Endodermal cell (in vitro differentiated cells): Measurements from ENCODE around the gene KCNQ2. TPM values are rescaled to one million over a fixed set of nuclear protein-coding genes. Genes with fewer than 3 reads are reported as not detected.
A peak's percentile ranks its signal among the peaks of the same experiment; 100 is the strongest.

Experiments used
- DNase-seq: peaks from one replicate; pipeline ENCODE4 v3.0.0-alpha.2; 2017
- H3K27ac ChIP-seq: 2 replicates; pipeline ENCODE4 v1.5.1; 2013; ENCODE audit warnings: mild to moderate bottlenecking, low read depth, low read length, moderate library complexity
- H3K27me3 ChIP-seq: 2 replicates; pipeline ENCODE4 v1.6.1; 2013; ENCODE audit warnings: mild to moderate bottlenecking, low read length, moderate library complexity; ENCODE audit not compliant: insufficient read depth, control insufficient read depth, poor library complexity, severe bottlenecking
- H3K36me3 ChIP-seq: 2 replicates; pipeline ENCODE4 v1.7.0; 2013; ENCODE audit warnings: mild to moderate bottlenecking, low read length, moderate library complexity; ENCODE audit not compliant: control insufficient read depth, insufficient read depth
- H3K4me1 ChIP-seq: one replicate; pipeline ENCODE4 v1.7.0; 2013; ENCODE audit warnings: low read length; ENCODE audit not compliant: control insufficient read depth, insufficient read depth
- H3K4me3 ChIP-seq: 2 replicates; pipeline ENCODE4 v1.5.1; 2013; ENCODE audit warnings: mild to moderate bottlenecking, low read length, moderate library complexity
- H3K9ac ChIP-seq: 2 replicates; pipeline ENCODE4 v1.6.1; 2013; ENCODE audit warnings: mild to moderate bottlenecking, low read length, moderate library complexity; ENCODE audit not compliant: poor library complexity, severe bottlenecking; ENCODE audit errors: extremely low read depth
- H3K9me3 ChIP-seq: 2 replicates; pipeline ENCODE4 v1.6.1; 2013; ENCODE audit warnings: mild to moderate bottlenecking, low read length, moderate library complexity; ENCODE audit not compliant: control insufficient read depth
- H3K27ac Mint-ChIP-seq: 2 replicates; pipeline ENCODE4 v1.8.0; 2020; ENCODE audit warnings: mixed read lengths
- H3K27me3 Mint-ChIP-seq: 2 replicates; pipeline ENCODE4 v1.8.0; 2021; ENCODE audit warnings: mild to moderate bottlenecking, mixed read lengths; ENCODE audit not compliant: insufficient read depth
- H3K36me3 Mint-ChIP-seq: 2 replicates; pipeline ENCODE4 v1.8.0; 2020; ENCODE audit warnings: low read depth, mixed read lengths
- H3K4me1 Mint-ChIP-seq: 2 replicates; pipeline ENCODE4 v1.8.0; 2020; ENCODE audit warnings: mixed read lengths
- H3K4me3 Mint-ChIP-seq: 2 replicates; pipeline ENCODE4 v1.8.0; 2020; ENCODE audit warnings: mild to moderate bottlenecking, moderate library complexity, mixed read lengths
- H3K9me3 Mint-ChIP-seq: 2 replicates; pipeline ENCODE4 v1.8.0; 2020; ENCODE audit warnings: mild to moderate bottlenecking, mixed read lengths
- CTCF ChIP-seq: fragments of 200-600 bp; sonication (generic); conservative IDR thresholded peaks from 2 replicates; pipeline ENCODE4 v1.5.0; 2021; ENCODE audit warnings: antibody characterized with exemption, mild to moderate bottlenecking
- WGBS, 2 experiments: methylation state at CpG; one replicate each; pipeline versions ENCODE4 v1.1.5 to v1.1.7; 2013; ENCODE audit warnings: missing lambda C conversion rate in 2 of 2, mixed read lengths in 1 of 2; ENCODE audit not compliant: insufficient coverage in 1 of 2, insufficient read length in 1 of 2; 5-methylcytosine and 5-hydroxymethylcytosine counted together
- total RNA-seq, 2 donors: library from RNA; stranded (reverse); fragmentation: NEBNext Ultra II Directional in 1 of 2; extraction: Animal tissue kit (Norgen Biotek cat#: 25700) in 1 of 2; gene quantifications; 2 replicates in 1 of 2; 3 replicates in 1 of 2; pipeline ENCODE4 v1.2.1, GENCODE V29; 2021

KCNQ2 gene
- total RNA-seq, 2 donors from 2014 or later = 36.4 to 62.8 TPM

- Mint-ChIP-seq H3K27me3 (no peaks in the 10 kb centered on the region), H3K27ac (no peak overlapping the region)
- WGBS, 2 experiments = 94% methylated on average over 20 to 22 of the region's 22 CpGs
Measured at GRCh38 chr20:63394920-63395455, 77.5 kb downstream of the KCNQ2 start.

GRCh38 chr20:63394069-63394919 lies 78.2 kb downstream of the KCNQ2 start:
- H3K27me3 ChIP-seq = no peaks in the 10 kb centered on the region
- H3K4me1 ChIP-seq = no peaks in the 10 kb centered on the region
- H3K9ac ChIP-seq = no peak overlapping the region
- no peaks in the 10 kb centered on the region for H3K36me3 ChIP-seq
- WGBS, 2 experiments = 50 to 60% methylated on average over 20 to 32 of the region's 32 CpGs
- H3K9me3 ChIP-seq = no peaks in the 10 kb centered on the region
- Mint-ChIP-seq H3K27me3 (no peaks in the 10 kb centered on the region), H3K36me3 (no peaks in the 10 kb centered on the region), H3K9me3 (peaks cover 3% of the 10 kb centered on the region), H3K27ac (no peak overlapping the region), H3K4me1 (no peaks in the 10 kb centered on the region), H3K4me3 (no peak overlapping the region)
- TF ChIP-seq CTCF = no peak
- H3K4me3 ChIP-seq = no peak overlapping the region
- no peak overlapping the region for H3K27ac ChIP-seq
- peak; percentile 80 for DNase-seq

More at GRCh38 chr20:63394920-63395455, 77.5 kb downstream of the KCNQ2 start:
- no peak for TF ChIP-seq CTCF
- H3K27ac ChIP-seq = no peak overlapping the region
- H3K9ac ChIP-seq = no peak overlapping the region
- Mint-ChIP-seq H3K4me1 (no peaks in the 10 kb centered on the region), H3K9me3 (peaks cover 3% of the 10 kb centered on the region), H3K36me3 (no peaks in the 10 kb centered on the region), H3K4me3 (no peak overlapping the region)
- no peaks in the 10 kb centered on the region for H3K27me3 ChIP-seq
- H3K36me3 ChIP-seq = no peaks in the 10 kb centered on the region
- H3K4me1 ChIP-seq = no peaks in the 10 kb centered on the region
- H3K9me3 ChIP-seq = no peaks in the 10 kb centered on the region
- no peak overlapping the region for H3K4me3 ChIP-seq
- DNase-seq = no peak

- TF ChIP-seq CTCF = no peak
- Histone ChIP-seq H3K4me1 (no peaks in the 10 kb centered on the region), H3K9ac (no peak overlapping the region), H3K36me3 (no peaks in the 10 kb centered on the region), H3K27ac (no peak overlapping the region), H3K27me3 (no peaks in the 10 kb centered on the region), H3K9me3 (no peaks in the 10 kb centered on the region), H3K4me3 (no peak overlapping the region)
- no peaks in the 10 kb centered on the region for H3K27me3 Mint-ChIP-seq
- WGBS, 2 experiments = 89 to 90% methylated on average over 12 to 17 of the region's 17 CpGs
- no peak overlapping the region for H3K27ac Mint-ChIP-seq
- H3K9me3 Mint-ChIP-seq = peaks cover 6% of the 10 kb centered on the region
- H3K36me3 Mint-ChIP-seq = no peaks in the 10 kb centered on the region
- no peaks in the 10 kb centered on the region for H3K4me1 Mint-ChIP-seq
- no peak for DNase-seq
- no peak overlapping the region for H3K4me3 Mint-ChIP-seq
Measured at GRCh38 chr20:63393566-63393965, 78.9 kb downstream of the KCNQ2 start.
